Lower leg skin (tissue), 4 donors: ENCODE measurements around the gene SLC26A2. TPM values are rescaled to one million over a fixed set of nuclear protein-coding genes. Genes with fewer than 3 reads are reported as not detected.

Experiments used
- DNase-seq, 2 donors: peaks; one replicate each; pipeline ENCODE4 v3.0.0-alpha.2; 2019; ENCODE audit warnings: low spot score in 2 of 2
- H3K4me3 ChIP-seq: fragments of 200-600 bp; sonication (generic); 2 replicates; pipeline ENCODE4 v1.5.1; 2017; ENCODE audit warnings: mild to moderate bottlenecking, low read depth; ENCODE audit not compliant: poor library complexity, severe bottlenecking
- POLR2A ChIP-seq, 2 donors: fragments of 450-650 bp; IDR thresholded peaks; one replicate each; pipeline ENCODE4 v1.6.1; 2016 to 2017; ENCODE audit warnings: antibody characterized with exemption in 2 of 2, mild to moderate bottlenecking in 1 of 2, moderate library complexity in 1 of 2
- WGBS, 2 donors: methylation state at CpG; one replicate each; pipeline ENCODE4 v1.1.5; 2018; 5-methylcytosine and 5-hydroxymethylcytosine counted together
- intact Hi-C: fragments of 100-400 bp; cut with DNase I; formaldehyde crosslinking; loops from one replicate; pipeline ENCODE4 v1.15.0; 2023; ENCODE audit warnings: low total_unique reads
- total RNA-seq, 4 donors: library from RNA; depleted of rRNA; stranded (reverse); fragments of >200 nt; gene quantifications; one replicate each; pipeline ENCODE4 v1.1.0, GENCODE V29; 2016
- TF ChIP-seq, protein P1 (sequence below), 3 donors: fragments of 450-650 bp; IDR thresholded peaks; one replicate each; pipeline ENCODE4 v1.5.1; 2016; ENCODE audit warnings: antibody characterized with exemption in 3 of 3, mild to moderate bottlenecking in 3 of 3, moderate library complexity in 2 of 3

The SLC26A2 gene
- total RNA-seq, 4 donors from 2014 or later: 8.4 to 56.5 (median 33.3) TPM

DNA sequence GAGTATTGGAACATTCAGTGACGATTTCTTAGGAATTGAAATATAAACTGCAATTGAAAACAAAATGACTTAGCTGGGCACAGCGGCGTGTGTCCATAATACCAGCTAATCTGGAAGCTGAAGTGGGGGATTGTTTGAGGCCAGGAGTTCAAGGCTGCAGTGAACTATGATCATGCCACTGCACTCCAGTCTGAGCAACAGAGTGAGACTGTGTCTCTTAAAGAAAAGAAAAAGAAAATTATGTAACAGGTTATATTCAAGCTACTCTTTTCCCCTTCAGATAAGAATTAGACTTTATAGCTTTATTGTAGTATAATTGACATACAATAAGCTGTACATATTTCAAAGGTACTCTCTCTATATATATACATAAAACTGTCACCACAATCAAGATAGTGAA lies 6.4 kb downstream of the SLC26A2 start:
- intact Hi-C loops: no loop called here
- no peak for DNase-seq
- WGBS, 2 donors: 91 to 92% methylated on average over 3 of the region's 3 CpGs
- no peak overlapping the region for H3K4me3 ChIP-seq
- TF ChIP-seq, protein P1, sequence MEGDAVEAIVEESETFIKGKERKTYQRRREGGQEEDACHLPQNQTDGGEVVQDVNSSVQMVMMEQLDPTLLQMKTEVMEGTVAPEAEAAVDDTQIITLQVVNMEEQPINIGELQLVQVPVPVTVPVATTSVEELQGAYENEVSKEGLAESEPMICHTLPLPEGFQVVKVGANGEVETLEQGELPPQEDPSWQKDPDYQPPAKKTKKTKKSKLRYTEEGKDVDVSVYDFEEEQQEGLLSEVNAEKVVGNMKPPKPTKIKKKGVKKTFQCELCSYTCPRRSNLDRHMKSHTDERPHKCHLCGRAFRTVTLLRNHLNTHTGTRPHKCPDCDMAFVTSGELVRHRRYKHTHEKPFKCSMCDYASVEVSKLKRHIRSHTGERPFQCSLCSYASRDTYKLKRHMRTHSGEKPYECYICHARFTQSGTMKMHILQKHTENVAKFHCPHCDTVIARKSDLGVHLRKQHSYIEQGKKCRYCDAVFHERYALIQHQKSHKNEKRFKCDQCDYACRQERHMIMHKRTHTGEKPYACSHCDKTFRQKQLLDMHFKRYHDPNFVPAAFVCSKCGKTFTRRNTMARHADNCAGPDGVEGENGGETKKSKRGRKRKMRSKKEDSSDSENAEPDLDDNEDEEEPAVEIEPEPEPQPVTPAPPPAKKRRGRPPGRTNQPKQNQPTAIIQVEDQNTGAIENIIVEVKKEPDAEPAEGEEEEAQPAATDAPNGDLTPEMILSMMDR (IDR thresholded peaks at IDR 0.05): no peak

DNA sequence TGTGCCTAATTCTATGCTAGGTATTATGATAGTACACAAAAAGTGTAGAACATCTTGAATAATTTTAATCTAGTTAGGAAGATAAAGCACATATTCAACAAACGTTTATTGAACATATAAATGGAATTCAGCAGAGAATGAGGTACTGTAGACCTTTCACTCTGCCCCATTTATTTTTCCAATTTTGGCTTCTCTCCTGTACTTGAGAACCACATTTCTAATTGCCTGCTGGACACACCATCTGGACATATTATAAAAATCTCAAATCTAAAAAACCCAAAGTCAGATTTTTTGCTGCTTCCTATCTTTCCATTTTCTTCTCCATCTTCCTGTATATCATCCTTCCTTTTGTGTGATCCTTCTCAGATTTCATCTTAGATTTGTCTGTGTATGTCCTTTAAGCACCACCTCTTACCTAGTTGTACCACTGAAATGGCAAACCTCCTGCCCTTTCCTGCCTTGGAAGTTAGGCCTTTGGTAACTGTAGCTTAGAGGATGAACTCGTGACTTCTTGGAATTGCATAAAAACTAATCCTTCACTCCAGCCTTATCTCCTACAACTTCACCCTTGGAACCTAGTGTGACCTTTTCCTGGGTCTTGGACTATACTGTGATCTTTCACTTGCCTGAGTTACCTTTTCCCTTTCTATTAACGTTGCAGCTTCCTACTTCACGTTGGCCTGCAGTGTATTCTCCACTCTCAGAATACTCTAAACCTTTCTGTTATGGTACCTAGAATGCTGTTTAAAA lies 8.8 kb downstream of the SLC26A2 start:
- WGBS, 2 donors: 88 to 93% methylated on average over 4 of the region's 4 CpGs
- intact Hi-C loops: no loop called here
- H3K4me3 ChIP-seq: no peak overlapping the region
- no peak for DNase-seq
- TF ChIP-seq, protein P1 (IDR thresholded peaks at IDR 0.05): no peak
- TF ChIP-seq POLR2A (IDR thresholded peaks at IDR 0.05): no peak

DNA sequence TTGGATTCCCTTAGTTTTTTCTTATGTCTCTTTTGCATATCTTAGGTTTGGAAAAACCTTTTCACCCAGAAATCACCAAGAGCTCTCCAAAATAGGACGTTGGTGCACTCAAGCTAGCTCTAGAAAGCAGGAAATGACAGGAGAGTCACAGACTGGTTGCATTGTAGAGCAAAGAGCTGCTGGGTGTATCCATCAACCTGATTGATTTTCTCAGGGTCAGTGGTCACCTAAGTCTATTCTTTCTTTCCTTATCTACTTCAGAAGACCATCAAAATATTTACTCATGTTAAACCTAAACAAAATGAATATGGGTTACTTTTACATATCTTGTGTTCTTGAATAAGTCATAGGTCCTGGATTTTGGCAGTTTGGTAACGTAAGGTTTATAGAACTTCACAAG lies 14.9 kb downstream of the SLC26A2 start:
- H3K4me3 ChIP-seq: no peak overlapping the region
- DNase-seq: no peak
- 66 to 68% methylated on average over 2 of the region's 2 CpGs for WGBS, 2 donors
- TF ChIP-seq, protein P1 (IDR thresholded peaks at IDR 0.05): no peak
- no peak for TF ChIP-seq POLR2A (IDR thresholded peaks at IDR 0.05)
- intact Hi-C loops: no loop called here

GRCh38 chr5:149979896-149980295 lies 19.3 kb downstream of the SLC26A2 start:
- TF ChIP-seq POLR2A (IDR thresholded peaks at IDR 0.05): no peak
- TF ChIP-seq, protein P1 (IDR thresholded peaks at IDR 0.05): no peak
- no peak overlapping the region for H3K4me3 ChIP-seq
- WGBS, 2 donors: 89% methylated on average over 1 of the region's 1 CpG
- DNase-seq: no peak
- intact Hi-C loops: no loop called here

DNA sequence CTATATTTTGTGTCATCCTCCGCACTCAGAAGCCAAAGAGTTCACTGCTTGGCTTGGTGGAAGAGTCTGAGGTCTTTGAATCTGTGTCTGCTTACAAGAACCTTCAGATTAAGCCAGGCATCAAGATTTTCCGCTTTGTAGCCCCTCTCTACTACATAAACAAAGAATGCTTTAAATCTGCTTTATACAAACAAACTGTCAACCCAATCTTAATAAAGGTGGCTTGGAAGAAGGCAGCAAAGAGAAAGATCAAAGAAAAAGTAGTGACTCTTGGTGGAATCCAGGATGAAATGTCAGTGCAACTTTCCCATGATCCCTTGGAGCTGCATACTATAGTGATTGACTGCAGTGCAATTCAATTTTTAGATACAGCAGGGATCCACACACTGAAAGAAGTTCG lies 20.6 kb downstream of the SLC26A2 start:
- 90 to 96% methylated on average over 3 of the region's 3 CpGs for WGBS, 2 donors
- H3K4me3 ChIP-seq: no peak overlapping the region
- no peak for TF ChIP-seq POLR2A (IDR thresholded peaks at IDR 0.05)
- TF ChIP-seq, protein P1 (IDR thresholded peaks at IDR 0.05): no peak
- DNase-seq: no peak
- intact Hi-C loops: no loop called here

- no peak overlapping the region for H3K4me3 ChIP-seq
- intact Hi-C loops: no loop called here
- no peak for TF ChIP-seq POLR2A (IDR thresholded peaks at IDR 0.05)
- TF ChIP-seq, protein P1 (IDR thresholded peaks at IDR 0.05): no peak
- no peak for DNase-seq
These were observed 21.9 kb downstream of the SLC26A2 start for GRCh38 chr5:149982505-149982904.
